Measurements from ENCODE around the gene LAMTOR5. TPM values are rescaled to one million over a fixed set of nuclear protein-coding genes. Genes with fewer than 3 reads are reported as not detected.

Gene LAMTOR5
- total and polyA plus RNA-seq, 2 of the 13 experiments (the other 11 are each of a cell fraction or from before 2014, with no cell fraction given), result 96.7 to 400 TPM

DNA sequence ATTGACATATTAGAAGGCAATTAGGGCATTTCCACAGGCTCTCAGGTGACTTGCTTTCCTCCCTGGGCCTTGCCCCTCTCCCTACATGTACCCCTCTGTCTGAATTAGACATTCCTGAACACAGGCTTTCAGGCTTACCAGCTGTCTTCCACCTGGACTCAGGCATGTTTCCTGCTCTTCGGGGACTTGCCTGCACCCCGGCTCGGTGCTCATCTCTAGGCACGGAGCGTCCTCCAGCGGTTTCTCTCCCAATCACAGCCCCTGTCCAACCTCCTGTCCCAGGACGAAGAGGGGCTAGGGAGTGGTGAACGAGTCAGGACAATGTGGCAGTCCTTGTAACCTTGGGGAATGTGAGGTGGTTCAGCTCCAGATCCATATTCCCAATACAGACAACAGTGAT lies 47.7 kb upstream of the LAMTOR5 start (continued):
- TF ChIP-seq, protein P1, sequence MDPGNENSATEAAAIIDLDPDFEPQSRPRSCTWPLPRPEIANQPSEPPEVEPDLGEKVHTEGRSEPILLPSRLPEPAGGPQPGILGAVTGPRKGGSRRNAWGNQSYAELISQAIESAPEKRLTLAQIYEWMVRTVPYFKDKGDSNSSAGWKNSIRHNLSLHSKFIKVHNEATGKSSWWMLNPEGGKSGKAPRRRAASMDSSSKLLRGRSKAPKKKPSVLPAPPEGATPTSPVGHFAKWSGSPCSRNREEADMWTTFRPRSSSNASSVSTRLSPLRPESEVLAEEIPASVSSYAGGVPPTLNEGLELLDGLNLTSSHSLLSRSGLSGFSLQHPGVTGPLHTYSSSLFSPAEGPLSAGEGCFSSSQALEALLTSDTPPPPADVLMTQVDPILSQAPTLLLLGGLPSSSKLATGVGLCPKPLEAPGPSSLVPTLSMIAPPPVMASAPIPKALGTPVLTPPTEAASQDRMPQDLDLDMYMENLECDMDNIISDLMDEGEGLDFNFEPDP (CRISPR knock-in tag; conservative IDR thresholded peaks at IDR 0.05), result no peak

- no peak overlapping the region for H3K4me2 ChIP-seq (ENCODE audit: low read depth, low read length)
- in situ Hi-C loops (cut with HindIII; ENCODE audit: extremely low pct_ligation_motif_present, low pct_unique_long_range_greater_than_20kb) (loop anchor here (10.0 kb wide), 1 partner anchor 140 kb away; no protein-coding TSS in a partner anchor), intact Hi-C loops (cut with micrococcal nuclease; ENCODE audit: unreplicated experiment) (no loop called here)
- CTCF ChIA-PET (ENCODE audit: low intra/inter-chr PET ratio, low total read pairs), result interaction anchor here (1.7 to 2.0 kb wide), 2 partner anchors 42 to 251 kb away, joined by 4 read pairs; no protein-coding TSS in a partner anchor
- no peaks in the 10 kb centered on the region for H4K20me1 ChIP-seq (ENCODE audit: insufficient read depth, low read length)
- no TSS peak for BruUV-seq (replicated peaks)
- H3K36me3 ChIP-seq (replicated peaks in 1 of 2; ENCODE audit: control insufficient read depth in 1 of 2, insufficient read depth in 2 of 2, low read length in 2 of 2), result no peaks in the 10 kb centered on the region
- ATAC-seq (no peak; the same call in 2 of the 3 replicates), DNase-seq (ENCODE audit: low spot score) (no peak), FAIRE-seq (no peak)
- H3K79me2 ChIP-seq (ENCODE audit: insufficient read depth, low read length), result no peaks in the 10 kb centered on the region
- no peaks in the 10 kb centered on the region for H3K9me3 ChIP-seq (ENCODE audit: low read length)
- no peak overlapping the region for H3K9ac ChIP-seq (ENCODE audit: insufficient read depth, low read depth, low read length)
- peaks cover 2 to 23% of the 10 kb centered on the region in 2 experiments; a peak in 3 of 5 replicates for H3K27me3 ChIP-seq (ENCODE audit: control insufficient read depth in 1 of 2, insufficient read depth in 2 of 2, low read length in 2 of 2)
- no peak for TF ChIP-seq HNF4G (IDR thresholded peaks at IDR 0.05; ENCODE audit: borderline replicate concordance, low read depth, low read length)
- no peak for TF ChIP-seq HNF4G (CRISPR knock-in tag; IDR thresholded peaks at IDR 0.05; ENCODE audit: borderline replicate concordance, low read depth)
- TF ChIP-seq, protein P2, sequence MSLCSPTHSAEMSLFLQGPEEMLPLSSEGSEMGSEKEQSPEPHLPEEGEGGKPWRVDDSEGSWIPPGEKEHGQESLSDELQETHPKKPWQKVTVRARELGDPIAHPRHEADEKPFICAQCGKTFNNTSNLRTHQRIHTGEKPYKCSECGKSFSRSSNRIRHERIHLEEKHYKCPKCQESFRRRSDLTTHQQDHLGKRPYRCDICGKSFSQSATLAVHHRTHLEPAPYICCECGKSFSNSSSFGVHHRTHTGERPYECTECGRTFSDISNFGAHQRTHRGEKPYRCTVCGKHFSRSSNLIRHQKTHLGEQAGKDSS (CRISPR knock-in tag; IDR thresholded peaks at IDR 0.05; ENCODE audit: borderline replicate concordance, low read depth), result no peak
- no peak for TF ChIP-seq SAFB2 (CRISPR knock-in tag; IDR thresholded peaks at IDR 0.05; ENCODE audit: borderline replicate concordance, low read depth)
- no peak for TF ChIP-seq SP5 (CRISPR knock-in tag; IDR thresholded peaks at IDR 0.05; ENCODE audit: borderline replicate concordance, low read depth)
- no peak for TF ChIP-seq ZNF597 (CRISPR knock-in tag; IDR thresholded peaks at IDR 0.05)
- no peak for TF ChIP-seq MYPOP (CRISPR knock-in tag; IDR thresholded peaks at IDR 0.05)
- TF ChIP-seq ZNF562 (CRISPR knock-in tag; IDR thresholded peaks at IDR 0.05; ENCODE audit: borderline replicate concordance), result no peak
- H3K4me3 ChIP-seq (replicated peaks in 1 of 3; ENCODE audit: insufficient read depth in 1 of 3, low read depth in 2 of 3, low read length in 3 of 3), result no peak overlapping the region
- 0% methylated on average over 1 of the region's 1 CpG for WGBS (ENCODE audit: low lambda C conversion rate)
- H2AFZ ChIP-seq (ENCODE audit: low read length), result no peak overlapping the region
- no peak overlapping the region for H3K27ac ChIP-seq (ENCODE audit: extremely low read length, insufficient read depth, low read length)
- no peaks in the 10 kb centered on the region for H3K4me1 ChIP-seq (ENCODE audit: insufficient read depth, low read length)
- POLR2A ChIA-PET, result no interaction called here
Observed at GRCh38 chr1:110454328-110454727, 46.8 kb upstream of the LAMTOR5 start.

All from HepG2 (cell line).